Activated CD8-positive, alpha-beta memory T cell treated with anti-CD3 and anti-CD28 coated beads for 48 hours (primary cell): ENCODE results near the gene CRLF1.

Source experiments
- DNase-seq, 3 experiments: peaks; one replicate each; pipeline ENCODE4 v3.0.0-alpha.2; 2020; ENCODE audit warnings: low read depth in 2 of 3, low spot score in 2 of 3

Gene CRLF1

GRCh38 chr19:18606281-18607225, at the start of gene CRLF1:
CRLF1 (minus strand) TSS chr19:18606799; CDS start chr19:18606656, 143 bp downstream.
- no peak for DNase-seq

GRCh38 chr19:18655173-18655844, 48.7 kb upstream of the CRLF1 start:
- no peak for DNase-seq

GRCh38 chr19:18654469-18654868, 47.9 kb upstream of the CRLF1 start:
- DNase-seq: no peak

GRCh38 chr19:18653853-18654252, 47.3 kb upstream of the CRLF1 start:
- no peak for DNase-seq

- DNase-seq: no peak
These were observed 45.1 kb upstream of the CRLF1 start for GRCh38 chr19:18651733-18652132.

- no peak for DNase-seq
These were observed 44.7 kb upstream of the CRLF1 start for GRCh38 chr19:18651300-18651699.

- DNase-seq: no peak
These were observed 44.0 kb upstream of the CRLF1 start for GRCh38 chr19:18650468-18651041.

- DNase-seq: no peak
These were observed 43.4 kb upstream of the CRLF1 start for GRCh38 chr19:18650021-18650390.

- DNase-seq: no peak
These were observed 42.9 kb upstream of the CRLF1 start for GRCh38 chr19:18649371-18650020.

- DNase-seq: no peak
These were observed 42.3 kb upstream of the CRLF1 start for GRCh38 chr19:18648973-18649315.

- no peak for DNase-seq
These were observed 41.2 kb upstream of the CRLF1 start for GRCh38 chr19:18647807-18648206.

- DNase-seq: no peak
These were observed 40.8 kb upstream of the CRLF1 start for GRCh38 chr19:18647371-18647767.

GRCh38 chr19:18646535-18647370, 40.2 kb upstream of the CRLF1 start:
- no peak for DNase-seq

- no peak for DNase-seq
These were observed 38.5 kb upstream of the CRLF1 start for GRCh38 chr19:18645035-18645511.

GRCh38 chr19:18644196-18645034, 37.8 kb upstream of the CRLF1 start:
- no peak for DNase-seq

GRCh38 chr19:18639706-18640243, 33.2 kb upstream of the CRLF1 start:
- no peak for DNase-seq

GRCh38 chr19:18637673-18638630, 31.4 kb upstream of the CRLF1 start:
- DNase-seq: no peak

GRCh38 chr19:18636969-18637629, 30.5 kb upstream of the CRLF1 start, which contains the start of gene KLHL26:
KLHL26 (plus strand) TSS chr19:18637028; CDS start chr19:18637055, 27 bp downstream.
- no peak for DNase-seq
